ENCODE results near the gene SUGCT.

SUGCT gene

DNA sequence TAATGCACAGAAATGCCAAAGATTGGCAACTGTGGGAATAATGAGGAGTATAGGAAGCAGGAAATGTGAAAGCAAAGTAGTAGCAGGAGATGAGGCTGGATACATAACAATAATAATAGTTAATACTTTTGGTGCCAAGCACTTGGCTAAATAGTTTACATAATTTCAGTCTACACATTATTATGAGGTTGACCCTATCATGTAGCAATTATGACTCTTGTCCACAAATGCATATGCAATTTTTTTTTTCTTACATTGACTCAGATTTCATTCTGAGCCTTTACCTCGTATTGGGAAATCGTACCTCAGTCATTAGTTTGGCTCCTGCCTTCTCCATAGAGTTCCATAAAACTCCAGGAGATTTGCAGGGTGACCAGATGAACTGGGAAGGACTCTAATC lies 219.9 kb downstream of the SUGCT start:
- no peak for TF ChIP-seq CTCF (IDR thresholded peaks at IDR 0.05; ENCODE audit: extremely low read depth, insufficient read depth, missing control alignments)
- DNase-seq (ENCODE audit: low spot score) = no peak
- in situ Hi-C loops (cut with MboI; ENCODE audit: low pct_unique_long_range_greater_than_20kb, low sequenced_read_pairs, unreplicated experiment) = no loop called here

DNA sequence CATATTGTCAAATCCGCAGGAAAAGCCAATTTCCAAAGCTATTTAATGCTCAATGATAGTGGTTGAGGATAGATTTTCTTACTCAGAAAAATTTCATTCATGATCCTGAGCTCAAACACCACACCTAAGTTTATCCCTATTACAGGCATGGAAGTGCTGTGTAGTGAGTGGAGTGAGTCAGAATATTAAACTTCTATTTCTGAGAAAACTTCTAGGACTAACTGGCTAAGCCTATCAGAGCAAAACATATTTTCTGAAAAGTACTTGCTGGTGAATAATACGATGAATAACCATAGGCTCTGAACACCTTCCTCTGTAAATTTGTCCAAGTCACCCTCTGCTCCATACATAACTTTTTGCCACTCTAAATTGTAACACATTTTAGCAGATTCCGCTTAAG lies 221.5 kb downstream of the SUGCT start:
- no peak for TF ChIP-seq CTCF (IDR thresholded peaks at IDR 0.05; ENCODE audit: extremely low read depth, insufficient read depth, missing control alignments)
- in situ Hi-C loops (cut with MboI; ENCODE audit: low pct_unique_long_range_greater_than_20kb, low sequenced_read_pairs, unreplicated experiment) = no loop called here
- no peak for DNase-seq (ENCODE audit: low spot score)

DNA sequence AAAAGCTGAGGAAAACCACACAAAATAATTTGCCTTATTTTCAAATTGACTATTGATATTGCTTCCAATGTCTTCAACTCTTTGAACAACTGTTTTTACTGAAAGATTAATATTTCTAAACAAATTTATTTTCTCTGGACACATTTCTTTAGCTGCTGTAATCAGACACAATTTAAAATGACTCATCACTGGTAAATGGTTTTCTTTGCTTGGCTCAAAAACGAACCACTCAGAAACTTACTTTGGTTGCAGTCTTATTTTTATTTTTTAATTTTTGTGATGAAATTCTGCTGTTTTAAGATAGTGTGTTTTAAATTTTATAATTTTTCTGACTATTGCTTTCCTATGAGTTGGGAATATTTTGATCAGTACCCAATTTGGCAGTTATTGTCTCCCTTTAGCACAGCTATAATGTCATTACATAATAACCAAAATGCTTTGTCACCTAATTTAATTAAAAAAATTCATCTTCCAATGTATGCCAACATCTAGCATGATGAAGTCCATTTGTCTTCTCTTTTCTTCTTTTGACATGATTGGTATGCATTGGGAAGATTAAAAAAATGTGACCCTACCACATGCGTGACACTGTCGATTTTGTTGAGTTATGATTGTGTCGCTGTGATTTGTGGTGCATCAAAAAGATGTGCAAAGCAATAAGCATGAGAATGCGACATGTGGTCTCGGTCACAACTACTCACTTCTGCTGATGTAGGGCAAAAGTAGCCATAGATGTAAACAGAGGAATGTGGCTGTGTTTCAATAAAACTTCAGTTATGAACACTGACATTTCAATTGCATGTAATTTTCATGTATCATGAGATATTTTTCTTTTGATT lies 222.3 kb downstream of the SUGCT start:
- TF ChIP-seq CTCF (IDR thresholded peaks at IDR 0.05; ENCODE audit: extremely low read depth, insufficient read depth, missing control alignments) = no peak
- in situ Hi-C loops (cut with MboI; ENCODE audit: low pct_unique_long_range_greater_than_20kb, low sequenced_read_pairs, unreplicated experiment) = no loop called here
- DNase-seq (ENCODE audit: low spot score) = no peak

DNA sequence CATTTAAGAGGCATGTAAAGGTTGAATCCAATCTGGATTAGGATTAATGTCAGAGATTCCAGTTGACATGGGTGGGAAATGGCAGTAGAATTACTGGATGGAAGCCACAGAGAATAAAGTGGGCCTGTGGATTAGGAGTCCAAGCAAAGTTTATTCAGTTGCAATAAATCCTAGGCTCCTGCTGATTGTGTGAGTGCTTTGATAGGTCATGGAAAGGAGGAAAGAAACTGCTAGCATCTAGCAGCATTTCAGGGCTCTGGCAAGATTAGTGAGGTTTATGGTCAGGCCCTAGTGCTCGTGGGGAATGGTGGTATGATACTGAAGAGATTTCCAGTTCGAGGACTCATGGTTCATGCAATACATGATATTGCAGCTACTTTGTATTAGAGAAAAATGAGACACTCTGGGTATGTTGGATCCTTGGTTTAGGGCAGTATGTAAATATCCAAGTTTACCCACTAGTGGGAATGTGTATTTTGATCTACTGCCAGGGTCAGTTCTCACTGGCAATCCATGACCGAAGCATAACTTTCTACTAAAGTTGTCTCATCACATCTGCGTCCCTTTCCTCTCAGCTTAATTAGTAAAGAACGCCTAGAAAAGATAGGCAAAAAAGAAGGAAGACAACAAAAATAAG lies 235.0 kb downstream of the SUGCT start:
- no peak for TF ChIP-seq CTCF (IDR thresholded peaks at IDR 0.05; ENCODE audit: extremely low read depth, insufficient read depth, missing control alignments)
- DNase-seq (ENCODE audit: low spot score) = no peak
- in situ Hi-C loops (cut with MboI; ENCODE audit: low pct_unique_long_range_greater_than_20kb, low sequenced_read_pairs, unreplicated experiment) = no loop called here

DNA sequence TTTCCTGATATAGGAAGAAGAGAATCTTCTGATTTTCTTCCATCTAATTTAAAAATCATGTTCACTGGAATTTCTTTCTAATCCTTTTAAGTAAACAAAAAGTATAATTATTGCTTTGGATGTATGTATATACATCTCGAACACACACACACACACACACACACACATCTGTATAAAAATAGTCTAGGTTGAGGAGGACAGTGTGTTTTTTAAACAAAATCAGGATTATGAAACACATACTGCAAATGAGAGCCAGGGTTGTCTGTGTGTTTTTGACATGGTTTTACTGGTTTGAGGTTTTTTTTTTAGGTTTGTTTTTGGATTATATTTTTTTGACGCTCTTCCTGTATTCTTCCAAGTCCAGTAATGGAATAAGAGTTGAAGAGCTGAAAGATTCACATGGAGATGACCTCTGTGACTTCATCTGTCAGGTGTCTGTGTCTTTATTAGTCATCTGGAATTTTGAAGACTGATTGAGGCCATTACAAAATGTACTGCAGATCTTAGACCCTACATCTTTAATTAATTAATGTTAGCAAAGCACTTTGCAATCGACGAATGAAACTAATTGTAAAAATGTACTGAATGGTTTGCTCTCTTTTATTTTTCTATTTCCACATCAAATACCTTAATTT lies 237.1 kb downstream of the SUGCT start:
- in situ Hi-C loops (cut with MboI; ENCODE audit: low pct_unique_long_range_greater_than_20kb, low sequenced_read_pairs, unreplicated experiment) = no loop called here
- no peak for TF ChIP-seq CTCF (IDR thresholded peaks at IDR 0.05; ENCODE audit: extremely low read depth, insufficient read depth, missing control alignments)
- no peak for DNase-seq (ENCODE audit: low spot score)

DNA sequence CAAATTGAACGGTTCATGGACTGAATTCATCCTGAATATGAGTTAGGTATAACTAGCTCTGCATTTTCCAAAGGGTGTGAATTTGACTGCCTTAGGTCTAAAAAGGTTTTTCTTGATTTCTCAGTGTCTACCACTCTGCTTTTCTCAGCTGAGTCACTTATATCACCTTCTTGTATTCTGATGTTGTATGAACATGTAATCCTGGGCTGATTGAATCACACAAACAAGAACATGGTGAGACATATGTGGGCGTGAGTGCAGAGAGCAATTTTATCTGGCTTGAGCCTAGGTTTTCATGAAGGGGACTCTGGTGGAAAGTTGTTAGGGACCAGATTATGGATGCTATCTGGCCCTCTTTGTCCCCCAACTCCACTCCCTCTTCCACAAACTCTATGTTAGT lies 239.8 kb downstream of the SUGCT start:
- no peak for TF ChIP-seq CTCF (IDR thresholded peaks at IDR 0.05; ENCODE audit: extremely low read depth, insufficient read depth, missing control alignments)
- in situ Hi-C loops (cut with MboI; ENCODE audit: low pct_unique_long_range_greater_than_20kb, low sequenced_read_pairs, unreplicated experiment) = no loop called here
- no peak for DNase-seq (ENCODE audit: low spot score)

Data from GM13977 (cell line).